CD4-positive, alpha-beta T cell (primary cell): ENCODE results near the gene ERP29. TPM values are rescaled to one million over a fixed set of nuclear protein-coding genes. Genes with fewer than 3 reads are reported as not detected.

Source experiments
- ATAC-seq: fragments of 200-7000 bp; cut with Tn5 transposase; one replicate; pipeline ENCODE4 v1.10.0; 2022; ENCODE audit warnings: mild to moderate bottlenecking; ENCODE audit not compliant: poor library complexity
- CTCF ChIA-PET: fragments of 350-600 bp; sonication (Branson Sonifier 250); formaldehyde crosslinking; loops from one replicate; lab custom pipeline; 2021; ENCODE audit warnings: antibody characterized with exemption, inconsistent platforms; lab: Charles Lee
- POLR2A ChIA-PET: fragments of 350-600 bp; sonication (Branson Sonifier 250); formaldehyde crosslinking; loops from one replicate; lab custom pipeline; 2021; ENCODE audit warnings: antibody characterized with exemption, inconsistent platforms; lab: Charles Lee
- DNase-seq, 14 experiments: peaks; one replicate each; pipeline ENCODE4 v3.0.0-alpha.2; 2013 to 2020; ENCODE audit warnings: mixed read lengths in 2 of 14
- H3K27ac ChIP-seq, 2 donors: one replicate each; pipeline versions ENCODE4 v1.5.1 to v1.7.0; 2013; ENCODE audit warnings: low read length in 2 of 2, low read depth in 1 of 2, mild to moderate bottlenecking in 1 of 2
- H3K27me3 ChIP-seq, 2 experiments: 1 replicate in 1 of 2; 2 replicates in 1 of 2; pipeline versions ENCODE4 v1.6.1 to v1.7.0; 2013; ENCODE audit warnings: low read length in 2 of 2, control low read depth in 1 of 2, mild to moderate bottlenecking in 1 of 2, moderate library complexity in 1 of 2; ENCODE audit not compliant: insufficient read depth in 2 of 2, control insufficient read depth in 1 of 2
- H3K36me3 ChIP-seq: one replicate; pipeline ENCODE4 v1.6.1; 2013; ENCODE audit warnings: low read length, control low read depth; ENCODE audit not compliant: insufficient read depth
- H3K4me1 ChIP-seq: one replicate; pipeline ENCODE4 v1.6.1; 2013; ENCODE audit warnings: low read length, control low read depth; ENCODE audit not compliant: insufficient read depth
- H3K4me3 ChIP-seq: one replicate; pipeline ENCODE4 v1.5.1; 2013; ENCODE audit warnings: mild to moderate bottlenecking, low read length, moderate library complexity
- H3K9me3 ChIP-seq, 2 experiments: 1 replicate in 1 of 2; 2 replicates in 1 of 2; pipeline versions ENCODE4 v1.6.1 to v1.7.0; 2013; ENCODE audit warnings: low read length in 2 of 2, mild to moderate bottlenecking in 2 of 2, control low read depth in 1 of 2, moderate library complexity in 1 of 2; ENCODE audit not compliant: control insufficient read depth in 1 of 2, insufficient read depth in 1 of 2
- H3K27ac Mint-ChIP-seq: one replicate; pipeline ENCODE4 v1.8.0; 2020; ENCODE audit warnings: mixed read lengths
- H3K27me3 Mint-ChIP-seq: one replicate; pipeline ENCODE4 v1.8.0; 2021; ENCODE audit warnings: mixed read lengths
- H3K36me3 Mint-ChIP-seq: one replicate; pipeline ENCODE4 v1.8.0; 2021; ENCODE audit warnings: low read depth, mixed read lengths
- H3K4me1 Mint-ChIP-seq: one replicate; pipeline ENCODE4 v1.8.0; 2021; ENCODE audit warnings: low read depth, mixed read lengths
- H3K4me3 Mint-ChIP-seq: one replicate; pipeline ENCODE4 v1.8.0; 2020; ENCODE audit warnings: mild to moderate bottlenecking, mixed read lengths
- H3K9me3 Mint-ChIP-seq: one replicate; pipeline ENCODE4 v1.8.0; 2020; ENCODE audit warnings: mixed read lengths
- CTCF ChIP-seq: fragments of 200-600 bp; IDR thresholded peaks from one replicate; pipeline ENCODE4 v1.8.0; 2022; ENCODE audit warnings: antibody characterized with exemption, mild to moderate bottlenecking
- intact Hi-C, 2 experiments: fragments of 100-400 bp; cut with DNase I in 1 of 2; cut with micrococcal nuclease in 1 of 2; formaldehyde crosslinking; loops; one replicate each; pipeline versions ENCODE4 v1.15.1 to v1.9.0; 2023 to 2025; cut with DNase I, micrococcal nuclease
- total RNA-seq, 174 experiments: library from RNA in 2 of 174; stranded (reverse) in 2 of 174; gene quantifications; one replicate each; pipeline ENCODE4 v1.2.3 and lab custom pipeline; 2021 to 2026

The ERP29 gene
- total RNA-seq, 2 experiments from 2014 or later = 109 to 117 TPM

GRCh38 chr12:111978545-111978944 lies 34.7 kb upstream of the ERP29 start:
- DNase-seq = no peak
- peaks cover 23% of the 10 kb centered on the region for H3K4me1 Mint-ChIP-seq
- ChIA-PET CTCF (interaction anchor here (0.6 kb wide), 1 partner anchor 34 kb away, joined by 3 read pairs; no protein-coding TSS in a partner anchor), POLR2A (no interaction called here)
- intact Hi-C loops = no loop called here
- H3K9me3 ChIP-seq = no peaks in the 10 kb centered on the region
- peaks cover 13% of the 10 kb centered on the region for H3K36me3 ChIP-seq
- H3K4me1 ChIP-seq = no peaks in the 10 kb centered on the region
- peaks cover 54% of the 10 kb centered on the region for H3K36me3 Mint-ChIP-seq
- ATAC-seq = no peak
- H3K9me3 Mint-ChIP-seq = no peaks in the 10 kb centered on the region
- no peaks in the 10 kb centered on the region for H3K27me3 ChIP-seq
- TF ChIP-seq CTCF = no peak
- H3K27ac Mint-ChIP-seq = no peak overlapping the region
- H3K4me3 Mint-ChIP-seq = no peak overlapping the region
- H3K27me3 Mint-ChIP-seq = no peaks in the 10 kb centered on the region
- no peak overlapping the region for H3K27ac ChIP-seq
- no peak overlapping the region for H3K4me3 ChIP-seq

- Histone ChIP-seq H3K27me3 (no peaks in the 10 kb centered on the region), H3K4me3 (no peak overlapping the region), H3K4me1 (no peaks in the 10 kb centered on the region), H3K36me3 (peaks cover 13% of the 10 kb centered on the region), H3K27ac (no peak overlapping the region), H3K9me3 (no peaks in the 10 kb centered on the region)
- POLR2A ChIA-PET = interaction anchor here (0.7 to 1.2 kb wide), 3 partner anchors 12 to 33 kb away, joined by 3 to 4 read pairs (median 3); partner anchors contain the start of genes ERP29 and TMEM116
- Mint-ChIP-seq H3K27ac (no peak overlapping the region), H3K9me3 (no peaks in the 10 kb centered on the region), H3K36me3 (peaks cover 45% of the 10 kb centered on the region), H3K27me3 (no peaks in the 10 kb centered on the region), H3K4me1 (peaks cover 37% of the 10 kb centered on the region), H3K4me3 (no peak overlapping the region)
- CTCF ChIA-PET = no interaction called here
- no peak for DNase-seq
- intact Hi-C loops = no loop called here
- ATAC-seq = no peak
- TF ChIP-seq CTCF = no peak
Observed at GRCh38 chr12:111980598-111980997, 32.6 kb upstream of the ERP29 start.

- no peaks in the 10 kb centered on the region for H3K9me3 ChIP-seq
- Mint-ChIP-seq H3K4me3 (no peak overlapping the region), H3K9me3 (no peaks in the 10 kb centered on the region), H3K27ac (no peak overlapping the region), H3K36me3 (peaks cover 38% of the 10 kb centered on the region), H3K4me1 (peaks cover 30% of the 10 kb centered on the region), H3K27me3 (no peaks in the 10 kb centered on the region)
- no peak for ATAC-seq
- no peak for DNase-seq
- peaks cover 13% of the 10 kb centered on the region for H3K36me3 ChIP-seq
- no peaks in the 10 kb centered on the region for H3K27me3 ChIP-seq
- ChIA-PET CTCF (no interaction called here), POLR2A (no interaction called here)
- H3K27ac ChIP-seq = no peak overlapping the region
- intact Hi-C loops = no loop called here
- TF ChIP-seq CTCF = no peak
- H3K4me1 ChIP-seq = no peaks in the 10 kb centered on the region
- no peak overlapping the region for H3K4me3 ChIP-seq
Observed at GRCh38 chr12:111981987-111982386, 31.2 kb upstream of the ERP29 start.
